NCI-H2196 treated with DMSO at 0.1 percent for 48 hours (cell line): Measurements from ENCODE around the gene NBL1.

Source experiments
- DNase-seq: peaks from one replicate; lab custom pipeline; 2025; ENCODE audit not compliant: unreplicated experiment; lab: John Stamatoyannopoulos, UW

Gene NBL1

GRCh38 chr1:19645411-19646251, 1.5 kb downstream of the NBL1 start:
- no peak for DNase-seq

- no peak for DNase-seq
Observed at GRCh38 chr1:19646377-19647319, 2.5 kb downstream of the NBL1 start.

- no peak for DNase-seq
Observed at GRCh38 chr1:19647643-19648042, 3.5 kb downstream of the NBL1 start.

- DNase-seq = no peak
Observed at GRCh38 chr1:19648239-19648638, 4.1 kb downstream of the NBL1 start.

- no peak for DNase-seq
Observed at GRCh38 chr1:19648689-19649088, 4.6 kb downstream of the NBL1 start.

GRCh38 chr1:19650416-19651140, 6.5 kb downstream of the NBL1 start:
- DNase-seq = no peak

- DNase-seq = no peak
Observed at GRCh38 chr1:19651141-19651737, 7.1 kb downstream of the NBL1 start.

- no peak for DNase-seq
Observed at GRCh38 chr1:19654386-19654785, 10.3 kb downstream of the NBL1 start.

- DNase-seq = peak; percentile 26
Observed at GRCh38 chr1:19654886-19655717, 11.0 kb downstream of the NBL1 start.

- DNase-seq = no peak
Observed at GRCh38 chr1:19655718-19656080, 11.6 kb downstream of the NBL1 start.

- no peak for DNase-seq
Observed at GRCh38 chr1:19656134-19656779, 12.1 kb downstream of the NBL1 start.

- DNase-seq = no peak
Observed at GRCh38 chr1:19656780-19657466, 12.8 kb downstream of the NBL1 start.

GRCh38 chr1:19657511-19657910, 13.4 kb downstream of the NBL1 start:
- no peak for DNase-seq

GRCh38 chr1:19658186-19658585, 14.1 kb downstream of the NBL1 start:
- DNase-seq = no peak

GRCh38 chr1:19661721-19662228, 17.7 kb downstream of the NBL1 start:
- peak; percentile 25 for DNase-seq

GRCh38 chr1:19662313-19662712, 18.2 kb downstream of the NBL1 start:
- no peak for DNase-seq

GRCh38 chr1:19664453-19665185, 20.5 kb downstream of the NBL1 start, which contains the start of gene HTR6:
Gene HTR6, plus strand, starts transcription at chr1:19664875. Its CDS starts 879 bp downstream, at chr1:19665754.
- DNase-seq = no peak

GRCh38 chr1:19665186-19665495, 21.0 kb downstream of the NBL1 start:
- no peak for DNase-seq
